Upper lobe of left lung (tissue), 4 donors: ENCODE measurements around the gene OPCML.

ENCODE experiments used
- EP300 ChIP-seq, 4 donors: sonication (generic); formaldehyde crosslinking; IDR thresholded peaks; one replicate each; pipeline ENCODE4 v1.5.1; 2017; ENCODE audit warnings: antibody characterized with exemption in 4 of 4, control low read depth in 2 of 4
- POLR2A ChIP-seq, 4 donors: fragments of 450-650 bp; IDR thresholded peaks; one replicate each; pipeline ENCODE4 v1.5.1; 2016 to 2017; ENCODE audit warnings: antibody characterized with exemption in 4 of 4, mild to moderate bottlenecking in 2 of 4
- POLR2AphosphoS5 ChIP-seq, 2 donors: sonication (generic); formaldehyde crosslinking; IDR thresholded peaks; one replicate each; pipeline ENCODE4 v1.5.1; 2017; ENCODE audit warnings: antibody characterized with exemption in 2 of 2
- TF ChIP-seq, protein P1 (sequence below), 6 experiments: fragments of 450-650 bp in 4 of 6; fragments of 200-600 bp in 2 of 6; sonication (generic) in 2 of 6; IDR thresholded peaks; one replicate each; pipeline ENCODE4 v1.5.1; 2016 to 2019; ENCODE audit warnings: antibody characterized with exemption in 6 of 6

- TF ChIP-seq, protein P1, sequence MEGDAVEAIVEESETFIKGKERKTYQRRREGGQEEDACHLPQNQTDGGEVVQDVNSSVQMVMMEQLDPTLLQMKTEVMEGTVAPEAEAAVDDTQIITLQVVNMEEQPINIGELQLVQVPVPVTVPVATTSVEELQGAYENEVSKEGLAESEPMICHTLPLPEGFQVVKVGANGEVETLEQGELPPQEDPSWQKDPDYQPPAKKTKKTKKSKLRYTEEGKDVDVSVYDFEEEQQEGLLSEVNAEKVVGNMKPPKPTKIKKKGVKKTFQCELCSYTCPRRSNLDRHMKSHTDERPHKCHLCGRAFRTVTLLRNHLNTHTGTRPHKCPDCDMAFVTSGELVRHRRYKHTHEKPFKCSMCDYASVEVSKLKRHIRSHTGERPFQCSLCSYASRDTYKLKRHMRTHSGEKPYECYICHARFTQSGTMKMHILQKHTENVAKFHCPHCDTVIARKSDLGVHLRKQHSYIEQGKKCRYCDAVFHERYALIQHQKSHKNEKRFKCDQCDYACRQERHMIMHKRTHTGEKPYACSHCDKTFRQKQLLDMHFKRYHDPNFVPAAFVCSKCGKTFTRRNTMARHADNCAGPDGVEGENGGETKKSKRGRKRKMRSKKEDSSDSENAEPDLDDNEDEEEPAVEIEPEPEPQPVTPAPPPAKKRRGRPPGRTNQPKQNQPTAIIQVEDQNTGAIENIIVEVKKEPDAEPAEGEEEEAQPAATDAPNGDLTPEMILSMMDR (IDR thresholded peaks at IDR 0.05) = no peak
- TF ChIP-seq POLR2A (IDR thresholded peaks at IDR 0.05) = no peak
- no peak for TF ChIP-seq POLR2AphosphoS5 (IDR thresholded peaks at IDR 0.05)
- TF ChIP-seq EP300 (IDR thresholded peaks at IDR 0.05) = no peak
Measured at GRCh38 chr11:133153031-133153430, 379.3 kb downstream of the OPCML start.
